Esophagus (tissue), 2 donors: Measurements from ENCODE around the gene SEMA4B. TPM values are rescaled to one million over a fixed set of nuclear protein-coding genes. Genes with fewer than 3 reads are reported as not detected.

ENCODE experiments used
- H3K27ac ChIP-seq, 2 donors: one replicate each; pipeline ENCODE4 v1.5.1; 2013; ENCODE audit warnings: low read depth in 2 of 2, mild to moderate bottlenecking in 2 of 2, inconsistent platforms in 1 of 2, low read length in 1 of 2, moderate library complexity in 1 of 2
- H3K27me3 ChIP-seq, 2 donors: one replicate each; pipeline ENCODE4 v1.6.1; 2013; ENCODE audit warnings: low read length in 2 of 2, control low read depth in 1 of 2, mild to moderate bottlenecking in 1 of 2; ENCODE audit not compliant: insufficient read depth in 2 of 2, control insufficient read depth in 1 of 2
- H3K36me3 ChIP-seq, 2 donors: one replicate each; pipeline ENCODE4 v1.6.1; 2013; ENCODE audit warnings: low read length in 1 of 2; ENCODE audit not compliant: control insufficient read depth in 2 of 2, insufficient read depth in 2 of 2
- H3K4me1 ChIP-seq, 2 donors: one replicate each; pipeline ENCODE4 v1.6.1; 2013; ENCODE audit warnings: low read length in 1 of 2; ENCODE audit not compliant: control insufficient read depth in 2 of 2, insufficient read depth in 2 of 2
- H3K4me3 ChIP-seq, 2 donors: one replicate each; pipeline ENCODE4 v1.5.1; 2013; ENCODE audit warnings: low read length in 2 of 2, mild to moderate bottlenecking in 2 of 2, low read depth in 1 of 2, moderate library complexity in 1 of 2
- H3K9me3 ChIP-seq, 2 donors: one replicate each; pipeline ENCODE4 v1.6.1; 2013; ENCODE audit warnings: mild to moderate bottlenecking in 2 of 2, low read depth in 1 of 2, low read length in 1 of 2, moderate library complexity in 1 of 2; ENCODE audit not compliant: control insufficient read depth in 2 of 2, insufficient read depth in 1 of 2
- WGBS, 2 donors: extraction: QIAGEN DNeasy Blood & Tissue Kit; methylation state at CpG; one replicate each; pipeline ENCODE4 v1.1.7; 2013; 5-methylcytosine and 5-hydroxymethylcytosine counted together
- polyA plus RNA-seq, 2 donors: library from polyadenylated mRNA; stranded (reverse); fragments of 200-250 nt; gene quantifications; one replicate each; pipeline ENCODE4 v1.2.3, GENCODE V29; 2013
- donor health status: healthy with polysubstance abuse.
- donor health status: Bipolar disorder and iron deficiency.

SEMA4B gene
- polyA plus RNA-seq, 2 donors: 90.5 to 121 TPM

DNA sequence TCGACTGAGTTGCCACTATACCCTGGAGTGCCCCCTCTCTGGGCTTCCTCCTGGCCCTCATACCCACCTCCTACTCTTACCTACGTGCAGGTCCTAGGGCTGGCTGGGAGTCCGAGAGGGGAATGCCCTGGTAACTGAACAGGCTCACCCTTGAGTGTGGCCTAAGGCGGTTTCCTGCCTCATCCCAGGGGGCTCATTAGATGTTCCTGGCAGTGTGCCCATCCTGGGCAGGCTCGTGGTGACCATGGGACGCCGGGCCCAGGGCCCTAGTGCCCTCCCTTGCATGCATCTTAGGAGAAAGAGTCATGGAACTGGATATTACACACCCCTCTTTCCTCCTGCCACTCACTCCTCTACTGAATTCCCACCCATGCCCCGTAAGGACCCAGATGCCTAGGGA is 2.8 kb downstream of the SEMA4B start:
- H3K9me3 ChIP-seq: no peaks in the 10 kb centered on the region
- WGBS, 2 donors: 58 to 67% methylated on average over 8 of the region's 8 CpGs
- peak overlapping the region; percentile 75 to 94 for H3K27ac ChIP-seq
- peak overlapping the region in 1 of 2 donors; percentile 80 for H3K4me3 ChIP-seq
- peaks cover 4 to 25% of the 10 kb centered on the region in 2 donors for H3K4me1 ChIP-seq
- no peaks in the 10 kb centered on the region for H3K27me3 ChIP-seq
- peaks cover 7 to 22% of the 10 kb centered on the region in 2 donors for H3K36me3 ChIP-seq

- peaks cover 7 to 31% of the 10 kb centered on the region in 2 donors for H3K36me3 ChIP-seq
- H3K27ac ChIP-seq: peak overlapping the region in 1 of 2 donors; percentile 45
- H3K4me3 ChIP-seq: no peak overlapping the region
- peaks cover 4 to 35% of the 10 kb centered on the region in 2 donors for H3K4me1 ChIP-seq
- WGBS, 2 donors: 68 to 76% methylated on average over 10 of the region's 10 CpGs
- no peaks in the 10 kb centered on the region for H3K9me3 ChIP-seq
- H3K27me3 ChIP-seq: no peaks in the 10 kb centered on the region
These were observed 4.1 kb downstream of the SEMA4B start for GRCh38 chr15:90205050-90205848.

- Histone ChIP-seq H3K4me1 (peaks cover 4 to 37% of the 10 kb centered on the region in 2 donors), H3K36me3 (peaks cover 7 to 35% of the 10 kb centered on the region in 2 donors), H3K27me3 (no peaks in the 10 kb centered on the region), H3K4me3 (no peak overlapping the region), H3K27ac (peak overlapping the region in 1 of 2 donors; percentile 45), H3K9me3 (no peaks in the 10 kb centered on the region)
- 61 to 77% methylated on average over 5 of the region's 5 CpGs for WGBS, 2 donors
These were observed 4.8 kb downstream of the SEMA4B start for GRCh38 chr15:90205886-90206285.

GRCh38 chr15:90207252-90207651 is 6.1 kb downstream of the SEMA4B start:
- no peak overlapping the region for H3K4me3 ChIP-seq
- H3K4me1 ChIP-seq: peaks cover 12 to 46% of the 10 kb centered on the region in 2 donors
- H3K27ac ChIP-seq: peak overlapping the region in 1 of 2 donors; percentile 0
- H3K9me3 ChIP-seq: no peaks in the 10 kb centered on the region
- WGBS, 2 donors: 81 to 85% methylated on average over 6 of the region's 6 CpGs
- H3K36me3 ChIP-seq: peaks cover 7 to 36% of the 10 kb centered on the region in 2 donors
- no peaks in the 10 kb centered on the region for H3K27me3 ChIP-seq

- Histone ChIP-seq H3K27ac (peak overlapping the region; percentile 16 to 29), H3K27me3 (no peaks in the 10 kb centered on the region), H3K36me3 (peaks cover 7 to 33% of the 10 kb centered on the region in 2 donors), H3K9me3 (no peaks in the 10 kb centered on the region), H3K4me3 (no peak overlapping the region), H3K4me1 (peaks cover 16 to 46% of the 10 kb centered on the region in 2 donors)
- 77 to 89% methylated on average over 6 of the region's 6 CpGs for WGBS, 2 donors
These were observed 7.2 kb downstream of the SEMA4B start for GRCh38 chr15:90208356-90208755.

- H3K27me3 ChIP-seq: no peaks in the 10 kb centered on the region
- no peaks in the 10 kb centered on the region for H3K9me3 ChIP-seq
- peaks cover 7 to 28% of the 10 kb centered on the region in 2 donors for H3K36me3 ChIP-seq
- WGBS, 2 donors: 41 to 60% methylated on average over 9 of the region's 9 CpGs
- no peak overlapping the region for H3K4me3 ChIP-seq
- peak overlapping the region; percentile 98 for H3K27ac ChIP-seq
- peaks cover 11 to 37% of the 10 kb centered on the region in 2 donors for H3K4me1 ChIP-seq
These were observed 8.5 kb downstream of the SEMA4B start for GRCh38 chr15:90209591-90209990.

GRCh38 chr15:90210593-90210992 is 9.5 kb downstream of the SEMA4B start:
- no peaks in the 10 kb centered on the region for H3K9me3 ChIP-seq
- H3K36me3 ChIP-seq: peaks cover 7 to 28% of the 10 kb centered on the region in 2 donors
- no peaks in the 10 kb centered on the region for H3K27me3 ChIP-seq
- H3K4me1 ChIP-seq: peaks cover 11 to 34% of the 10 kb centered on the region in 2 donors
- H3K27ac ChIP-seq: peak overlapping the region; percentile 98
- no peak overlapping the region for H3K4me3 ChIP-seq
- WGBS, 2 donors: 46 to 57% methylated on average over 8 of the region's 8 CpGs

DNA sequence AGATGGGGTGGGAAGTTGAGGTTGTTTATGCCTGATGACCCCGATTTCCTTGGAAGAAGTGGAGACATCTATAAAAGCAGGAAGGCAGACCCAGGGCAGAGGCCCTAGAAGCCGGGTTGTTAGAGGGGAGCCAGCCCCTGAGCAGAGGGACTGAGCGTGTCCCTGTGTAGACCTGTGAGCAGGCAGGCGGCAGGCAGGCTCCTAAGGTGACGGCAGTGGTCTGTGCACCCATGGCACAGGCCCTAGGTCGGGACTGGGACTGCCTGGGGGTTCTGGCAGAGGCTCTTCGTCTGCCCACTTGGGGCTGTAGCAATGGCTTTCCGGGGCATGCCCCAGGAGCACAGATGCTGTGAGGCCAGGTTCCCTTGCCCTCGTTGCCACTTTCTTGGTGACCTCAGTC is 9.9 kb downstream of the SEMA4B start:
- H3K27ac ChIP-seq: peak overlapping the region; percentile 98
- no peaks in the 10 kb centered on the region for H3K9me3 ChIP-seq
- no peak overlapping the region for H3K4me3 ChIP-seq
- WGBS, 2 donors: 64 to 72% methylated on average over 9 of the region's 9 CpGs
- peaks cover 7 to 28% of the 10 kb centered on the region in 2 donors for H3K36me3 ChIP-seq
- peaks cover 11 to 34% of the 10 kb centered on the region in 2 donors for H3K4me1 ChIP-seq
- no peaks in the 10 kb centered on the region for H3K27me3 ChIP-seq

GRCh38 chr15:90211440-90212143 is 10.5 kb downstream of the SEMA4B start:
- 33 to 38% methylated on average over 13 of the region's 13 CpGs for WGBS, 2 donors
- Histone ChIP-seq H3K27me3 (no peaks in the 10 kb centered on the region), H3K4me3 (peak overlapping the region in 1 of 2 donors; percentile 7), H3K4me1 (peaks cover 11 to 34% of the 10 kb centered on the region in 2 donors), H3K9me3 (no peaks in the 10 kb centered on the region), H3K36me3 (peaks cover 4 to 23% of the 10 kb centered on the region in 2 donors), H3K27ac (peak overlapping the region; percentile 98)
